Stimulated activated CD8-positive, alpha-beta memory T cell treated with anti-CD3 and anti-CD28 coated beads, Interleukin-12 subunit alpha, Interleukin-12 subunit beta, amount 100 ng/mL, for 4 hours (primary cell): Measurements from ENCODE around the gene OR10G3.
"Not testable (repeated sequence)": the region's sequence is repeated elsewhere in the genome, so short reads cannot be mapped to it uniquely, and the experiment has no call there.

Source experiments
- DNase-seq: peaks from one replicate; pipeline ENCODE4 v3.0.0-alpha.2; 2020; ENCODE audit warnings: low read depth

Gene OR10G3, protein sequence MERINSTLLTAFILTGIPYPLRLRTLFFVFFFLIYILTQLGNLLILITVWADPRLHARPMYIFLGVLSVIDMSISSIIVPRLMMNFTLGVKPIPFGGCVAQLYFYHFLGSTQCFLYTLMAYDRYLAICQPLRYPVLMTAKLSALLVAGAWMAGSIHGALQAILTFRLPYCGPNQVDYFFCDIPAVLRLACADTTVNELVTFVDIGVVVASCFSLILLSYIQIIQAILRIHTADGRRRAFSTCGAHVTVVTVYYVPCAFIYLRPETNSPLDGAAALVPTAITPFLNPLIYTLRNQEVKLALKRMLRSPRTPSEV

GRCh38 chr14:21579976-21580375 is at the start of gene OR10G3:
Gene OR10G3, minus strand, starts transcription at chr14:21580076. Its CDS starts 9,332 bp downstream, at chr14:21570744.
- no peak for DNase-seq

DNA sequence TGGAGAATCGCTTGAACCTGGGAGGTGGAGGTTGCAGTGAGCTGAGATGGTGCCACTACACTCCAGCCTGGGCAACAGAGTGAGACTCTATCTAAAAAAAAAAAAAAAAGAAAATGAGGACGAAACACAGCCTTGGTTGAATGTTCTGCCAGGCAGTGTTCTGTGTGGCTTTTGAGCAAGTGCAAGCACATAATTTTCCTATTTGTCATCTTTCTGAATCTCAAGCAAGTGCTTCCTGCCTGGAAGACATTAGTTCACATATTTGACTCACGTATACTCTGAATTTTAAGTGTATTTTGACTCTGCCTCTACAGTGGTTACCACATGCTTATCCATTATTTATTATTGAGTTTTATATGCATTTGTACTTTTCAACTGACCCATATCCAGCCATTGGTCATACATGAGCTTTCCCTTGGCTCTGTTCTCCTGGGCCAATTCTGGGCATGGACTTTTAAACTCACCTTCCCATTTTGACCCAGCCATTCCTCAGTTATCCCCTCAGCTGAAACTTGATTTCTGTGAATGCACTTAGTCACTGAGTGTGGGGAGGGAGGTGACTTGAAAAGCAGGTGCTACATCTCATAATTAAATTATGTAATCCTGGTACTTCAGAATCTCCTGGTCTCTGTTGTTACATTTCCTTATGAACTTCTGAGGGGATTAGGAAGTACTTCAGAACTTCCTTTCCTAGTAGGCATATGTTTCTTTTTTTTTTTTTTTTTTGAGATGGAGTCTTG is 46.8 kb upstream of the OR10G3 start:
- DNase-seq: no peak

- no peak for DNase-seq
Measured at GRCh38 chr14:21617614-21618013, 37.7 kb upstream of the OR10G3 start.

GRCh38 chr14:21614240-21614639 is 34.4 kb upstream of the OR10G3 start:
- DNase-seq: no peak

GRCh38 chr14:21612324-21612723 is 32.4 kb upstream of the OR10G3 start:
- DNase-seq: no peak

DNA sequence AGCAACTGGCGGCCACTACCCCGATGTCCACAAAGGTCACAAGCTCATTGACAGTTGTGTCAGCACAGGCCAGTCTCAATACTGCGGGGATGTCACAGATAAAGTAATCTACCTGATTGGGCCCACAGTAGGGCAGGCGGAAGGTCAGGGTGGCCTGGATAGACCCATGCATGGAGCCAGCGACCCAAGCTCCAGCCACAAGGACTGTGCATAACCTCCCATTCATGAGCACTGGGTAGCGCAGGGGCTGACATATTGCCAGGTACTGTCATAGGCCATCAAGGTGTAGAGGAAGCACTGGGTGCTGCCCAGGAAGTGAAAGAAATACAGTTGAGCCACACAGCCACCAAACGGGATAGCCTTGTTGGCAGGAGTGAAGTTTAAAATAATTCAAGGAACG is 22.3 kb upstream of the OR10G3 start:
- DNase-seq: not testable (repeated sequence)

DNA sequence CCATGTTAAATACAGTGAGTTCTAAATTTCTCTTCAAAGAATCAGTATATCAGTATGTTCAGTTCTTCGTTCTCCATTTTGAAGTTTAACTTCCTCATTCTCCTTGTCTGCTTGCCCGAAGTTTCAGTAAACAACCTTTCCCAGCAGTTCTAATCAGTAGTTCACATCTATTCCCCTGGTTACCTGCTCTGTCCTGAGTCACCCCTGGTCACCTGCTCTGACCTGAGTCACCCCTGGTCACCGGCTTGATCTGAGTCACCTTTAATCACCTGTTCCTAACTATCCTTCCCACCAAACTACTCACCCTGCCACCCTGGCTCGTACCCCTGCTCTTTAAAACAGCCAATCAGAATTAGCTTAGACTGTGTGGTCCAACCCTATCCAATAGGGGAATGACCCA is 9.4 kb upstream of the OR10G3 start:
- DNase-seq: no peak

DNA sequence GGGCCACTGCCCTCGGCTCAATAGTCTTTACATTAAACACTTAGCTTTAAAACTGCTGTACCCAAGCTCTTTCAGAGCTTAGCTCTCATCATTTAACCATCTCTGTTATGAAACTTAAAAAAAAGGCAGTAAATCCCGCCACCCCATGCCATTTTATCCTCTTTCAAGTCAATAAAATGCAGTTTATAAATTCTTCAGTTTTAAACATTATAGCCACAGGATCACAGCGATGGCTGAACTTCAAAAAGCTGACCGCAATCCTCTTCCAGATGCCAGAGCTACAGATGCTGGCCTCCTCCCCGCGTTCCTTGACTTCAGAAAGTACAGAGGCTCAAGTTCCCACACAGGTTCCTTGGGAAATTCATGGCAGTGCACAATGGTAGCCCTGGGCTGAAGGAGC is 4.2 kb downstream of the OR10G3 start:
- no peak for DNase-seq

DNA sequence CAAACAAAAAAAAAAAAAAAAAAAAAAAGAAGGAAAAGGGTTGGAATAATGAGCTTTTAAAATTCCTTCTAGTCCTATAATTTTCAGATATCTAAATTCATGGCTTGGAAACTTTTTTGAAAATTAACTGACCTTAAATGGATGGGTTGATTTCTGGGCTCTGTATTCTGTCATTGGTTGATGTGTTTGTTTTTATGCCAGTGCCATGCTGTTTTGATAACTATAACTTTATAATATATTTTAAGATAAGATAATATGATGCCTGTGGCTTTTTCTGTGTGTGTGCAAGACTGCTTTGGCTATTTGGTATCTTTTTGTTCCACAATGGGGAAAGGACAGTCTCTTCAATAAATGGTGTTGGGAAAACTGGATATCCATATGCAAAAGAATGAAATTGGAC is 7.3 kb downstream of the OR10G3 start:
- no peak for DNase-seq

DNA sequence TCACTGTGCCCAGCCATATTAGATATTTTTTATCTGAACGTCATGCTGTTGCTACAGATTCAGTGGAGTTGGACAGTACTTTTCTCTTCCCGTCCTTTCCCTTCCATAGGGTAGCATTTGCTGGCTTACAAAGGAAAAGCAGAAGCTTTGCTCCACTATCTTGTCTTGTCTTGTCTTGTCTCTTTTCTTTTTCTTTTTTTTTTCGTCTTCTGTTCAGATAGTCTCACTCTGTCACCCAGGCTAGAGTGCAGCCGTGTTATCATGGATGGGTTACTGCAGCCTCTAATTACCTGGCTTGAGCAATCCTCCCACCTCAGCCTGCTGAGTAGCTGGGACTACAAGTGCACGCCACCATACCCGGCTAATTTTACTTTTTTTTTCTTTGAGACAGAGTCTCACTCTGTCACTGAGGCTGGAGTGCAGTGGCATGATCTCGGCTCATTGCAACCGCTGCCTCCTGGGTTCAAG is 21.1 kb downstream of the OR10G3 start:
- no peak for DNase-seq

GRCh38 chr14:21557084-21557901 is 22.6 kb downstream of the OR10G3 start:
- peak; percentile 13 for DNase-seq

GRCh38 chr14:21556378-21557083 is 23.3 kb downstream of the OR10G3 start:
- DNase-seq: no peak

GRCh38 chr14:21553266-21553665 is 26.6 kb downstream of the OR10G3 start:
- no peak for DNase-seq

- DNase-seq: not testable (repeated sequence)
Measured at GRCh38 chr14:21544588-21544987, 35.3 kb downstream of the OR10G3 start.

DNA sequence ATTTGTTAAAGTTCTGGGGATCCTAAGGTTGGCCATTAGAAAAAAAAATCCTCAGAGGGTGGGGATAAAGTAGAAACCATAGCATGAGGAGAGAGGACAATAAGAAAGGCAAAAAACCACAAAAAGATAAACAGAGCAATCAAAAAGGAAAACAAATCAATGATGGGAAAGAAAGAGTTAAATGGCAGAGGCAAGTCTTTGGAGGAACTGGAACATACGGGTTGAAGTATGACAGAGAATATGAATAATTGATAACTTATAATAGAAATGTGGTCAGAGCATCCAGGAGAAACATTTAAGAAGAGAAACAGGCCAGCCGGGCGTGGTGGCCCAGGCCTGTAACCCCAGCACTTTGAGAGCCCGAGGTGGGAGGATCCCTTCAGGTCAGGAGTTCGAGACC is 35.9 kb downstream of the OR10G3 start:
- DNase-seq: no peak

- no peak for DNase-seq
Measured at GRCh38 chr14:21543521-21543960, 36.3 kb downstream of the OR10G3 start.

- DNase-seq: no peak
Measured at GRCh38 chr14:21541413-21542074, 38.3 kb downstream of the OR10G3 start.

GRCh38 chr14:21539189-21539940 is 40.5 kb downstream of the OR10G3 start:
- no peak for DNase-seq

- no peak for DNase-seq
Measured at GRCh38 chr14:21537090-21537424, 42.8 kb downstream of the OR10G3 start.

DNA sequence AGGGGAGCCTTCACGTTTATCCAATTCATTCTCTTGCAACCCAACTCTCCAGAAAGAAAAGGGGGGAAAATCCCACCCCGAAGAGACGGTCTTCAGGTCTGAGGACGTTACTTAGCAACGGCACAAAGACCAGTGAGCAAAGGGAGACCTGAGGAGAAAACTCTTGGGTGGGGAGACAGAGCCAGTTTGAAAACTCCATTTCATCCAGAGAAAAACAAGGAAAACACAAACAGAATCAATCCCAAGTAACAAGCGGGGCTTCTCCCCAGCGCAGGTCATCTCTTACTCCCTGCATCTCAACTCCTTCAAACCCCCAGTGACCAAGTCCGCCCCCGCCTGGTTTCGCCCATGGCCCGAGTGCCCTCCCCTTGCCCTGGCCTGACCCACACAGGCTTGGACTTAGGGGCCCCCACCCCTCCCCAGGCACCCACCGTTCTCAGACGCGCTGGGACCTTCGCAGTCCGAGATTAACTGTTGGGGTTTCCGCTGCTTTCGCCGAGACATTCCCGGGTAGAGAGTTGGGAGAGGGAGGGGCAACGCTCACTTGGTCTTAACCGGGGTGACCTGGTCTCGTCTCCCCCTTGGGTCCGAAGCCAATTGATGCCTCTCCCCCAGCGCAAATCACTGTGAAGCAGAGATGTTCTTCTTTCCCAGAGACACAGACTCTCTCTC is 43.3 kb downstream of the OR10G3 start:
- no peak for DNase-seq
